ENCODE measurements around the gene SEMA7A. TPM values are rescaled to one million over a fixed set of nuclear protein-coding genes. Genes with fewer than 3 reads are reported as not detected.

Gene SEMA7A
- total and polyA plus RNA-seq, 9 donors: 3.2 to 98.6 (median 9.0) TPM

DNA sequence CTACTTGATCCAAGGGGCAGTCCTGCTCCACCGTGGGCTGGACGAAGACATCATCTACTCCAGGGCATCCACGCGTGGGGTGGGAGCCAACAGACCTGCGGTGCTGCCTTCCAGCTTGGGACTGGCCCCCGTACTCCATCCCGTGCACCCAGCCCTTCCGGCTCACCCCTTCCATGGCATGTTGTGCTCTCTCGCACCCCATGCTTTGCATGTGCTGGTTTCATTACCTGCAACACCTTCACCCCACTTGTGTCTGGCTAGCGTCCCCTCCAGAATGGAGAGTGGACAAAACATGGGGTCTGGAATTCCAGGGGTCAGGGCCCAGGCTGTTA, 30.2 kb downstream of the SEMA7A start:
- H3K27me3 ChIP-seq: no peaks in the 10 kb centered on the region
- no peaks in the 10 kb centered on the region for H3K36me3 ChIP-seq
- TF ChIP-seq EP300 (IDR thresholded peaks at IDR 0.05) (no peak), POLR2A (IDR thresholded peaks at IDR 0.05) (no peak)
- TF ChIP-seq, protein P1, sequence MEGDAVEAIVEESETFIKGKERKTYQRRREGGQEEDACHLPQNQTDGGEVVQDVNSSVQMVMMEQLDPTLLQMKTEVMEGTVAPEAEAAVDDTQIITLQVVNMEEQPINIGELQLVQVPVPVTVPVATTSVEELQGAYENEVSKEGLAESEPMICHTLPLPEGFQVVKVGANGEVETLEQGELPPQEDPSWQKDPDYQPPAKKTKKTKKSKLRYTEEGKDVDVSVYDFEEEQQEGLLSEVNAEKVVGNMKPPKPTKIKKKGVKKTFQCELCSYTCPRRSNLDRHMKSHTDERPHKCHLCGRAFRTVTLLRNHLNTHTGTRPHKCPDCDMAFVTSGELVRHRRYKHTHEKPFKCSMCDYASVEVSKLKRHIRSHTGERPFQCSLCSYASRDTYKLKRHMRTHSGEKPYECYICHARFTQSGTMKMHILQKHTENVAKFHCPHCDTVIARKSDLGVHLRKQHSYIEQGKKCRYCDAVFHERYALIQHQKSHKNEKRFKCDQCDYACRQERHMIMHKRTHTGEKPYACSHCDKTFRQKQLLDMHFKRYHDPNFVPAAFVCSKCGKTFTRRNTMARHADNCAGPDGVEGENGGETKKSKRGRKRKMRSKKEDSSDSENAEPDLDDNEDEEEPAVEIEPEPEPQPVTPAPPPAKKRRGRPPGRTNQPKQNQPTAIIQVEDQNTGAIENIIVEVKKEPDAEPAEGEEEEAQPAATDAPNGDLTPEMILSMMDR (IDR thresholded peaks at IDR 0.05): no peak
- no peaks in the 10 kb centered on the region for H3K9me3 ChIP-seq
- intact Hi-C loops (cut with DNase I): no loop called here
- WGBS, 3 donors: 75 to 81% (median 79%) methylated on average over 10 of the region's 10 CpGs
- no peak overlapping the region for H3K4me3 ChIP-seq
- H3K4me1 ChIP-seq (ENCODE audit: insufficient read depth): peaks cover 31% of the 10 kb centered on the region
- H3K27ac ChIP-seq: no peak overlapping the region
- no peak for DNase-seq

DNA sequence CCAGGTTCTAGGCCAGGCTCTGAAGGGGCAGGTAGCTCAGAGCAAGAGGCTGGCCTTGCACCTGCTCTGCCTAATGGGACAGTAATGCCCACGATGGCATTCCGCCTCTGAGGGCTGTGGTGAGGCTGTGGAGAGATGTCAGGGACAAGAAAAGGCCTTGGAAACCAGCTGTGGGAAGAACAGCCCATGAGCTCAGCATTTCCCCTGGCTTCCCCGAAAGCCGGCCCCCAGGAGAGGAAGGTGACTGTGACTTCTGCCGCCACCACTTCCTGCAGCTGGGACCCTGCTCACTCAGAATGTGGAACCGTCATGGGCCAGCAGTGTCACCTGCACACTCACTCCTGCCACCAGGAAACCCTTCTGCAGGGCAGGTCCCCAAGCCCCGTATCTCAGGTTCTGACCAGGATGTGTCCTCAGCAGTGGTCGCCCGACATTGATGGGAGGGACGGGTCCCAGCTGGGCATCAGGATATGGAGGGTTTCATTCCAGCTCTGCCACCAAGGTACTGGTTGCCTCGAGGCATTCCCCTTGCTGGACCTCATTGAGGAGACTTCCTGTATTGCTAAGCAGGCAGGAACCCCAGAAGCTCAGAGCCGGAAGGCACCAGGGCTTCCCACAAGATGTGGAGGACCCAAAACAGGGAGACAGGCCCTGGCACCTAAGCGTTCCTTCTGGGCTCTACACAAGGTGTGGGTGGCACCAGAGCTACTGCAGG, 30.7 kb downstream of the SEMA7A start:
- Histone ChIP-seq H3K4me1 (ENCODE audit: insufficient read depth) (peaks cover 31% of the 10 kb centered on the region), H3K4me3 (no peak overlapping the region), H3K27me3 (no peaks in the 10 kb centered on the region), H3K27ac (no peak overlapping the region), H3K36me3 (no peaks in the 10 kb centered on the region), H3K9me3 (no peaks in the 10 kb centered on the region)
- DNase-seq: no peak
- TF ChIP-seq EP300 (IDR thresholded peaks at IDR 0.05) (no peak), POLR2A (IDR thresholded peaks at IDR 0.05) (no peak)
- TF ChIP-seq, protein P1 (IDR thresholded peaks at IDR 0.05): no peak
- WGBS, 3 donors: 83 to 95% (median 89%) methylated on average over 10 to 13 of the region's 13 CpGs
- intact Hi-C loops (cut with DNase I): no loop called here

DNA sequence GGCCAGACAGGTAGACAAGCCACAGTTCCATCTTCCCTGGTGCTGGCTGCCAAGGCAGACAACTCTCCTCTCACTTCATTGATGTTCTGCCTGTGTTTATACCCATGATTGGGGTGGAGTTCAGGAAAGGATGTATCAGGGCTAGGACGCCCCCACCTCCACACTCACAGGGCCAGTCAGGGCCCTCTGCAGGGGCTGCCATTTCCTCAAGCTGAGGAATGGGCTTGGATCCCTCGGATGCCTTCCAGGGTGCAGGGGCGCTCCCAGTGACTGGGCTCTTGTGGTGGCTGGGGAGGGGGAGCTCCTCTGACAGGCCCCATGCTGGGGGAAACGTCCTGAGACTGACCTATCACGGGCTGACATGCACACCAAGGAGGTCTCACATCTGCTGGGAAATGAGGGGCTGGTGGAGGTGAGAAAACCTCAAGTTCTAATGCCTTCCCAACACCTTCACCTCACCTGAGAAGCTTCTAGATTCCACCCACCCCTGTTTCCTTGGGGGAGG, 31.4 kb downstream of the SEMA7A start:
- no peaks in the 10 kb centered on the region for H3K27me3 ChIP-seq
- intact Hi-C loops (cut with DNase I): no loop called here
- WGBS, 3 donors: 85 to 94% (median 91%) methylated on average over 5 of the region's 5 CpGs
- no peak for DNase-seq
- H3K4me3 ChIP-seq: no peak overlapping the region
- H3K4me1 ChIP-seq (ENCODE audit: insufficient read depth): peaks cover 27% of the 10 kb centered on the region
- TF ChIP-seq EP300 (IDR thresholded peaks at IDR 0.05): no peak
- TF ChIP-seq POLR2A (IDR thresholded peaks at IDR 0.05): no peak
- TF ChIP-seq, protein P1 (IDR thresholded peaks at IDR 0.05): no peak
- H3K27ac ChIP-seq: no peak overlapping the region
- H3K9me3 ChIP-seq: no peaks in the 10 kb centered on the region
- no peaks in the 10 kb centered on the region for H3K36me3 ChIP-seq

DNA sequence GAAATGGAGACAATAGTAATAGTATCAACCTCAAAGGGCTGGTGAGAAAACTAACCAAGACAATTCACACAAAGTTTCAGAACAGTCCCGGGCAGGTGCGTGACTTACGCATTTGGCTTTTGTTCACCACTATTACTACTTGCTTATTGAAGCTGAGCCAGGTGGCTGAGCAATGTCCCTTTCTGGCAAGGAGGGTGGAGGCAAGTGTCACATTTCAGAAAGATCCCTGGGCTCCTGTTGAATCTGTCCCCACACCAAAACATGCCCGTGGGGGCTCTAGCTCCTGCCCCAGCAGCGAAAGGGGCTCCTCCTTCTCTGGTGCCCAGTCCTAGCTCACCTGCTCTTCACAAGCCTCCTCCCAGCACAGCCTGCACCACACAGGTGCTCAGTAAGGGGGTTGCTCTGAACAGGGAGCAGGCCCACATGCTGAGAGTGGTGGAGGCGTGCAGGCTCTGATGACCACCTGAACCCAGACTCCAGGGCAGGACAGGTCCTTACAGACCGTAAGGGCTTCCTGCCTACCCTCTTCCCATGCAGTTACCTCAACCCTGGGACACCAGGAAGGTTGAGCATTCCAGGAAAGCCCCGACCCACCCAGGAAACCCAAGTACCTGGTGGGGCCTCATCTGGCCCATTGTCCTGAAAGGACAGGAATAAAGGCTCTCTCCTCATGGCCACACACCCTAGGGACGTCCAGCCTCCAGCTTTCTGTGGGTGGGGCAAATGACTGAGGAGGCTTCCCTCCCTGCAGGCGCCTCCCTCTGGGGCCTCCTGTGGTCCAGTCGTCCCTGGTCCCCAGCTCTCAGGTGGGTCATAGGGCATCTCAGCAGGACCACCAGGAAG, 32.6 kb downstream of the SEMA7A start:
- intact Hi-C loops (cut with DNase I): no loop called here
- 84 to 90% (median 87%) methylated on average over 11 of the region's 11 CpGs for WGBS, 3 donors
- Histone ChIP-seq H3K27ac (no peak overlapping the region), H3K4me1 (ENCODE audit: insufficient read depth) (peaks cover 19% of the 10 kb centered on the region), H3K4me3 (no peak overlapping the region), H3K27me3 (no peaks in the 10 kb centered on the region), H3K36me3 (no peaks in the 10 kb centered on the region), H3K9me3 (no peaks in the 10 kb centered on the region)
- TF ChIP-seq POLR2A (IDR thresholded peaks at IDR 0.05) (no peak), EP300 (IDR thresholded peaks at IDR 0.05) (no peak)
- TF ChIP-seq, protein P1 (IDR thresholded peaks at IDR 0.05): no peak
- no peak for DNase-seq
